ENCODE data around the gene HGS.

Gene HGS

DNA sequence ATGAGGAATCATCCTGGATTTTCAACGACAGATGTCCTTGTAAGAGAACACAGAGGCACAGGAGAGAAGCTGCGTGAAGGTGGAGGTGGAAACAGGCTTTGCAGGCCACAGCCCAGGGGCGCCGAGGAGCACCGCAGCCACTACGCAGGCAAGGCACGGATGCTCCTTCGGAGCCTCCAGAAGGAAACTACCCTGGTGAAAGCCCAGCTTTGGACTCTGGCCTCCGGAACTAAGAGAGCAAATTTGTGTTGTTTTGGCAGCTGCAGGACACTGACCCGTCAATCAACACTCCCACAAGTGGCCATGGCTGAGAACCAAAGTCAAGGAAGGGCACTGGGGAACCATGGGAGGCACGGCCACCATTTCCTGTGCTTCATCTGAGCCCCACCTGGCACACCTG is 3.7 kb upstream of the HGS start:
- Histone ChIP-seq H3K4me1 (ENCODE audit: insufficient read depth, insufficient read length) (peaks cover 10% of the 10 kb centered on the region), H3K36me3 (ENCODE audit: insufficient read depth, insufficient read length, low read length) (peaks cover 40% of the 10 kb centered on the region), H3K4me3 (ENCODE audit: insufficient read length, low read depth) (no peak overlapping the region), H3K9me3 (ENCODE audit: insufficient read depth, low read length) (no peaks in the 10 kb centered on the region), H3K27me3 (ENCODE audit: insufficient read depth, insufficient read length) (no peaks in the 10 kb centered on the region), H3K9ac (ENCODE audit: insufficient read length, low read depth) (no peak overlapping the region)
- DNase-seq (ENCODE audit: low read depth, low spot score) = no peak
- TF ChIP-seq SUZ12 (IDR thresholded peaks at IDR 0.05; ENCODE audit: extremely low read depth, insufficient read depth, insufficient read length) (no peak), YY1 (IDR thresholded peaks at IDR 0.05; ENCODE audit: insufficient read depth, insufficient read length) (no peak), ZNF274 (IDR thresholded peaks at IDR 0.05; ENCODE audit: low read depth, low read length) (no peak)

DNA sequence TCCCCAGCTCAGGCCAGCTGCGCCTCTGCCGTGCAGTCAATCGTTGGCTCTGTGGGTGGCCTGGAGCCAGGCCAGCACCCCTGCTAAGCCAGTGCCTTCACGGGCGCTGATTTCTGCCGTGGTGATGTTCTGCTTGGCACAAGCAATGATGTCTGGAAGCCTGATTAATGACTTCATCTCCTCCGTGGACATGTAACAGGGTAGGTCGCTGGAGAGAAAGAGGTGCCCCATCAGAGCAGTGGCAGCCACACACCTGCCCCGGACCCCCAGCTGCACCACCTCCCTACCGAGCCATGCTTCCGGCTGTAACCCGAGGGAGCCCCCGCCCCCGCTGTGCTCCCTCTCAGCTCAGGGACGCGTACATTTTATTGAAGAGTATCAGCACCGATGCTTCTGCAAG is 2.1 kb upstream of the HGS start:
- no peak for TF ChIP-seq SUZ12 (IDR thresholded peaks at IDR 0.05; ENCODE audit: extremely low read depth, insufficient read depth, insufficient read length)
- no peak for TF ChIP-seq ZNF274 (IDR thresholded peaks at IDR 0.05; ENCODE audit: low read depth, low read length)
- no peak for TF ChIP-seq YY1 (IDR thresholded peaks at IDR 0.05; ENCODE audit: insufficient read depth, insufficient read length)
- Histone ChIP-seq H3K4me3 (ENCODE audit: insufficient read length, low read depth) (no peak overlapping the region), H3K9ac (ENCODE audit: insufficient read length, low read depth) (no peak overlapping the region)

DNA sequence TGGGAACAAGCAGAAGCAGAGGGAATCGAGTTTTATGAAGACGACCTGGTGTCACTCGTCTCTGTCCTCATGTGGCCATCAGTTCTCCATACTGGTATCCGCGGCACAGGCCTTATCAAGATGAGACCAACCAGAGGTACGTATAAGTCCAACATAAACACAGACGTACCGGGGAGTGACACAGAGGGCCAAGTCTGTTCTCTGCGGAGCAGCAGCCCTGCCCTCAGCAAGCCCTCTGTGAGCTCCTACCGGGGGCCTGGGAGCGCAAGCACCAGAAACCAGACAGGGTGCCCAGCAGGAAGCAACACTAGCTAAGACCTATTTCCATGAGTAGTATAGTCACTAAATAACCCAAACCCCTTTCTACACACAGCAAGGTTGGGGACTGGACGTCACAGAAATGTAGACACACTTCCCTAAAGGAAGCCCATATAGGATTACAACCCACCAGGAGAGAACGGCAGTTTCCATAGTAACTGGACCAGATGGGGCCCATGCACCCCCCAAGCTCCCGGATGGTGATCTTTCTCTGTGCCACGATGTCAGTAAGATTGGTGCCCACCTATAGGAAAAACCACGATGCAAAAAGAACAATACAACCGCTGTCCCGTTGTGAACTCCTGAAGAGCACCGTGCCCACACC is 1.1 kb upstream of the HGS start:
- Histone ChIP-seq H3K4me1 (ENCODE audit: insufficient read depth, insufficient read length) (peaks cover 14% of the 10 kb centered on the region), H3K36me3 (ENCODE audit: insufficient read depth, insufficient read length, low read length) (peaks cover 56% of the 10 kb centered on the region), H3K9me3 (ENCODE audit: insufficient read depth, low read length) (no peaks in the 10 kb centered on the region), H3K27me3 (ENCODE audit: insufficient read depth, insufficient read length) (no peaks in the 10 kb centered on the region), H3K4me3 (ENCODE audit: insufficient read length, low read depth) (peak overlapping the region; percentile 97), H3K9ac (ENCODE audit: insufficient read length, low read depth) (peak overlapping the region; percentile 99)
- TF ChIP-seq YY1 (IDR thresholded peaks at IDR 0.05; ENCODE audit: insufficient read depth, insufficient read length) = no peak
- TF ChIP-seq ZNF274 (IDR thresholded peaks at IDR 0.05; ENCODE audit: low read depth, low read length) = no peak
- no peak for TF ChIP-seq SUZ12 (IDR thresholded peaks at IDR 0.05; ENCODE audit: extremely low read depth, insufficient read depth, insufficient read length)
- no peak for DNase-seq (ENCODE audit: low read depth, low spot score)

More for the DNA sequence above, 2.1 kb upstream of the HGS start:
- Histone ChIP-seq H3K9me3 (ENCODE audit: insufficient read depth, low read length) (no peaks in the 10 kb centered on the region), H3K4me1 (ENCODE audit: insufficient read depth, insufficient read length) (peaks cover 14% of the 10 kb centered on the region), H3K36me3 (ENCODE audit: insufficient read depth, insufficient read length, low read length) (peaks cover 49% of the 10 kb centered on the region), H3K27me3 (ENCODE audit: insufficient read depth, insufficient read length) (no peaks in the 10 kb centered on the region)
- DNase-seq (ENCODE audit: low read depth, low spot score) = no peak

DNA sequence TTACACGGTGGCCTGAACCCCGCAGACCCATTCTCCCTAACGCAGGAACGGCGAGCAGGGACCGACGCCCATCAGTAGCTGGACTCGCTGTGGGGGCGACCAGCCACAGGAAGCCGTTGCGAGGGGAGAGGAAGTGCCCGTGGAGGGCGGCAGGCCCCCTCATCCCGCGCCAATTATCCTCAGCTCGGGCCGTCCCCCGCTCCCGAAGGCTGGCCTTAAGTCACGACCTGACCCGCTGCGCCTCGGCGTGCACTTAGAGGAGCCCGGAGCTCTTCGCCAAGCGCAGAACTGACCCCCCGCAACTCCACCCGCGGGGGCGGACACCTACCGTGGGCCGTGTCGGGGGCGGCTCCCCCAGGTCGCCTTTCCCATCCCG is 615 bp upstream of the HGS start:
- no peaks in the 10 kb centered on the region for H3K27me3 ChIP-seq (ENCODE audit: insufficient read depth, insufficient read length)

DNA sequence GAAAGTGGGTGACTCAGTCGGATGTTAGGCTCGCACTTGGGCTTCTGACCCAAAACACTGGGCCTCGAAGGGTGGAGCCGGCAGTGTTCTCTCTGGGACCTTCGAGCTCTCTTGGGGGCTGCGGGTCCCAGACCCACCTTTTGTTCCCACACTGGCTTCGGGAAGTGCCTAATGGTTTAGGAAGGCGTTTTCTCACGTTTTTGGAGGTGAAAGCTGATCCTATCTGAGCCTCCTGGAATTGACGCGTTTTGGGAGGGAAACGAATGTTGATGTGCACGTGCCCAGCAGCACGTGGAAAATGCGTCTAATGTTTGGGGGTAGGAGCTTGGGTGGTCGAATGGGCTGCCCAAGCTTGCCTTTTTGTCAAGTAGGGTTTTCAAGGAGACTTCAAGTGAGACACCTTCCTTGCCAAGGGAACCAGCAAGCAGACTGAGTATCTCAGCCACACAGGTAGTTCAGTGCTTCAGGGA is 666 bp downstream of the HGS start:
- peak overlapping the region; percentile 91 for H3K4me3 ChIP-seq (ENCODE audit: insufficient read length, low read depth)
- H3K9ac ChIP-seq (ENCODE audit: insufficient read length, low read depth) = peak overlapping the region; percentile 94
- peaks cover 14% of the 10 kb centered on the region for H3K4me1 ChIP-seq (ENCODE audit: insufficient read depth, insufficient read length)
- H3K36me3 ChIP-seq (ENCODE audit: insufficient read depth, insufficient read length, low read length) = peaks cover 74% of the 10 kb centered on the region
- no peaks in the 10 kb centered on the region for H3K9me3 ChIP-seq (ENCODE audit: insufficient read depth, low read length)
- no peak for DNase-seq (ENCODE audit: low read depth, low spot score)
- no peak for TF ChIP-seq SUZ12 (IDR thresholded peaks at IDR 0.05; ENCODE audit: extremely low read depth, insufficient read depth, insufficient read length)
- no peak for TF ChIP-seq YY1 (IDR thresholded peaks at IDR 0.05; ENCODE audit: insufficient read depth, insufficient read length)
- no peaks in the 10 kb centered on the region for H3K27me3 ChIP-seq (ENCODE audit: insufficient read depth, insufficient read length)

More for the DNA sequence above, 615 bp upstream of the HGS start:
- no peak for DNase-seq (ENCODE audit: low read depth, low spot score)
- H3K4me3 ChIP-seq (ENCODE audit: insufficient read length, low read depth) = peak overlapping the region; percentile 97
- peak overlapping the region; percentile 99 for H3K9ac ChIP-seq (ENCODE audit: insufficient read length, low read depth)
- peaks cover 14% of the 10 kb centered on the region for H3K4me1 ChIP-seq (ENCODE audit: insufficient read depth, insufficient read length)
- TF ChIP-seq YY1 (IDR thresholded peaks at IDR 0.05; ENCODE audit: insufficient read depth, insufficient read length) (peak; percentile 3), SUZ12 (IDR thresholded peaks at IDR 0.05; ENCODE audit: extremely low read depth, insufficient read depth, insufficient read length) (no peak)
- H3K9me3 ChIP-seq (ENCODE audit: insufficient read depth, low read length) = no peaks in the 10 kb centered on the region
- H3K36me3 ChIP-seq (ENCODE audit: insufficient read depth, insufficient read length, low read length) = peaks cover 61% of the 10 kb centered on the region

DNA sequence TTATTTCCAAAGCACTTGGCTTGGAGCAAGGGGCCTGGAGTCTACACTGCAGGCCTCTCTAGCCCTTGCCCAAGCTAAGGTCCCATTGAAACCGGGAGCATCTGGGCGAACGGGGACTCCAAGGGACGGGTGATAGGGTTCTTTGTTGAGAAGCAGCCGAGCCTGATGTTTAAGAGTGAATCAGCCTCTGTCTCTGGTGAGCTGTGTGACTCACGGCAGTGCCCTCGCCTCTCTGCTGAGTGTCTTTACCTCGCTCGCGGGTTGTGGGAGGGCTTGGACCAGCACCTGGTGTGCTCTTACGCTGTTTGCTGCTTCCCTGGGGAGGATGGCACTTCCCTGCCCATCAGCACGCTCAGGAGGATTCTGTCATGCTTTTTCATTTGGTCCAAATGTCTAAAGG is 1.3 kb downstream of the HGS start:
- peaks cover 75% of the 10 kb centered on the region for H3K36me3 ChIP-seq (ENCODE audit: insufficient read depth, insufficient read length, low read length)
- no peaks in the 10 kb centered on the region for H3K9me3 ChIP-seq (ENCODE audit: insufficient read depth, low read length)
- no peaks in the 10 kb centered on the region for H3K27me3 ChIP-seq (ENCODE audit: insufficient read depth, insufficient read length)
- peak overlapping the region; percentile 94 for H3K9ac ChIP-seq (ENCODE audit: insufficient read length, low read depth)
- DNase-seq (ENCODE audit: low read depth, low spot score) = no peak
- no peak for TF ChIP-seq SUZ12 (IDR thresholded peaks at IDR 0.05; ENCODE audit: extremely low read depth, insufficient read depth, insufficient read length)
- no peak for TF ChIP-seq ZNF274 (IDR thresholded peaks at IDR 0.05; ENCODE audit: low read depth, low read length)
- no peak for TF ChIP-seq YY1 (IDR thresholded peaks at IDR 0.05; ENCODE audit: insufficient read depth, insufficient read length)
- peaks cover 14% of the 10 kb centered on the region for H3K4me1 ChIP-seq (ENCODE audit: insufficient read depth, insufficient read length)
- peak overlapping the region; percentile 91 for H3K4me3 ChIP-seq (ENCODE audit: insufficient read length, low read depth)

DNA sequence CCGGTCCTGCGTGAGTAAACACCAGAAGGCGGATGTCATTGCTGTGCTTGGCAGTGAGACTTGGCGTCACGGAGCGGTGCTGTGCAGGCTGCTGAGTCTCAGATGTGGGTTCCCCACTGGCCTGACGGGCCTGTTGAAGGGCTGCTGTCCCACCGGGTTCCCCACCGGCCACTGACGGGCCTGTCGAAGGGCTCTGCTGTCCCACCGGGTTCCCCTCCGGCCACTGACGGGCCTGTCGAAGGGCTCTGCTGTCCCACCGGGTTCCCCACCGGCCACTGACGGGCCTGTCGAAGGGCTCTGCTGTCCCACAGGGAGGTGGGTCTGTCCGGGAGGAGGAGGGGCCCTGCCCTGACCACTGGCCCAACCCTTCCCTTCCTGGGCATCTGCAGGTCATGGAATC is 2.8 kb downstream of the HGS start:
- Histone ChIP-seq H3K4me3 (ENCODE audit: insufficient read length, low read depth) (no peak overlapping the region), H3K4me1 (ENCODE audit: insufficient read depth, insufficient read length) (peaks cover 14% of the 10 kb centered on the region), H3K27me3 (ENCODE audit: insufficient read depth, insufficient read length) (no peaks in the 10 kb centered on the region), H3K9ac (ENCODE audit: insufficient read length, low read depth) (no peak overlapping the region), H3K9me3 (ENCODE audit: insufficient read depth, low read length) (no peaks in the 10 kb centered on the region), H3K36me3 (ENCODE audit: insufficient read depth, insufficient read length, low read length) (peaks cover 76% of the 10 kb centered on the region)
- DNase-seq (ENCODE audit: low read depth, low spot score) = no peak
- no peak for TF ChIP-seq YY1 (IDR thresholded peaks at IDR 0.05; ENCODE audit: insufficient read depth, insufficient read length)
- TF ChIP-seq SUZ12 (IDR thresholded peaks at IDR 0.05; ENCODE audit: extremely low read depth, insufficient read depth, insufficient read length) = no peak
- TF ChIP-seq ZNF274 (IDR thresholded peaks at IDR 0.05; ENCODE audit: low read depth, low read length) = no peak

Measured in NT2/D1 (cell line).